Subcutaneous abdominal adipose tissue (tissue), 5 donors: ENCODE measurements around the gene TUFM.
"Not testable (repeated sequence)": the region's sequence is repeated elsewhere in the genome, so short reads cannot be mapped to it uniquely, and the experiment has no call there.

ENCODE experiments used
- H3K27ac ChIP-seq: one replicate; pipeline ENCODE4 v1.7.0; 2013; ENCODE audit warnings: low read depth, mild to moderate bottlenecking, inconsistent platforms, low read length, moderate library complexity
- H3K27me3 ChIP-seq, 5 donors: one replicate each; pipeline ENCODE4 v1.7.0; 2013; ENCODE audit warnings: low read length in 5 of 5, inconsistent platforms in 1 of 5; ENCODE audit not compliant: control insufficient read depth in 5 of 5, insufficient read depth in 4 of 5
- H3K36me3 ChIP-seq, 5 donors: one replicate each; pipeline ENCODE4 v1.7.0; 2013; ENCODE audit warnings: low read length in 5 of 5; ENCODE audit not compliant: control insufficient read depth in 5 of 5, insufficient read depth in 5 of 5
- H3K4me1 ChIP-seq, 5 donors: one replicate each; pipeline ENCODE4 v1.7.0; 2013; ENCODE audit warnings: low read length in 5 of 5, mild to moderate bottlenecking in 3 of 5, moderate library complexity in 1 of 5; ENCODE audit not compliant: control insufficient read depth in 5 of 5, insufficient read depth in 5 of 5
- H3K4me3 ChIP-seq, 5 donors: one replicate each; pipeline ENCODE4 v1.7.0; 2013; ENCODE audit warnings: low read length in 5 of 5, low read depth in 1 of 5
- H3K9ac ChIP-seq, 5 donors: one replicate each; pipeline ENCODE4 v1.7.0; 2013; ENCODE audit warnings: low read length in 5 of 5, mild to moderate bottlenecking in 4 of 5, moderate library complexity in 3 of 5
- H3K9me3 ChIP-seq, 5 donors: one replicate each; pipeline ENCODE4 v1.7.0; 2013; ENCODE audit warnings: low read length in 5 of 5; ENCODE audit not compliant: control insufficient read depth in 5 of 5
- donor health status: healthy.
- donor health status: healthy.
- donor health status: healthy.
- donor health status: healthy.
- donor health status: healthy.

The TUFM gene

GRCh38 chr16:28830531-28830930, 15.6 kb downstream of the TUFM start:
- H3K9ac ChIP-seq, result no peak overlapping the region

GRCh38 chr16:28829747-28830146, 16.4 kb downstream of the TUFM start:
- Histone ChIP-seq H3K4me3 (no peak overlapping the region), H3K36me3 (peaks cover 21 to 95% (median 89%) of the 10 kb centered on the region in 5 donors), H3K27me3 (no peaks in the 10 kb centered on the region), H3K27ac (no peak overlapping the region), H3K9ac (no peak overlapping the region), H3K4me1 (peaks cover under 1 to 15% (median 13%) of the 10 kb centered on the region in 5 donors), H3K9me3 (no peaks in the 10 kb centered on the region)

More at GRCh38 chr16:28830531-28830930, 15.6 kb downstream of the TUFM start:
- Histone ChIP-seq H3K4me1 (peaks cover 0 to 7% (median 5%) of the 10 kb centered on the region in 5 donors), H3K4me3 (no peak overlapping the region), H3K27ac (no peak overlapping the region), H3K36me3 (peaks cover 21 to 100% (median 94%) of the 10 kb centered on the region in 5 donors), H3K9me3 (no peaks in the 10 kb centered on the region), H3K27me3 (no peaks in the 10 kb centered on the region)

GRCh38 chr16:28826141-28826540, 20.0 kb downstream of the TUFM start:
- no peaks in the 10 kb centered on the region for H3K9me3 ChIP-seq
- no peak overlapping the region for H3K9ac ChIP-seq
- H3K27ac ChIP-seq, result no peak overlapping the region
- H3K36me3 ChIP-seq, result peaks cover 9 to 59% (median 53%) of the 10 kb centered on the region in 5 donors
- H3K27me3 ChIP-seq, result no peaks in the 10 kb centered on the region
- no peak overlapping the region for H3K4me3 ChIP-seq
- peaks cover 5 to 26% (median 25%) of the 10 kb centered on the region in 5 donors for H3K4me1 ChIP-seq

- H3K27me3 ChIP-seq, result no peaks in the 10 kb centered on the region
- peaks cover 9 to 46% (median 41%) of the 10 kb centered on the region in 5 donors for H3K36me3 ChIP-seq
- H3K9ac ChIP-seq, result peak overlapping the region; percentile 84 to 100 (median 98)
- H3K4me3 ChIP-seq, result peak overlapping the region; percentile 87 to 97 (median 93)
- H3K27ac ChIP-seq, result peak overlapping the region; percentile 95
- peaks cover 0 to 3% (median 0%) of the 10 kb centered on the region in 5 donors for H3K9me3 ChIP-seq
- H3K4me1 ChIP-seq, result peaks cover 5 to 26% (median 23%) of the 10 kb centered on the region in 5 donors
Measured at GRCh38 chr16:28824717-28824973, 21.5 kb downstream of the TUFM start.

- Histone ChIP-seq H3K9me3 (peaks cover 0 to 3% (median 0%) of the 10 kb centered on the region in 5 donors), H3K4me1 (peaks cover 5 to 26% (median 23%) of the 10 kb centered on the region in 5 donors), H3K27me3 (no peaks in the 10 kb centered on the region), H3K9ac (peak overlapping the region; percentile 84 to 100 (median 98)), H3K27ac (peak overlapping the region; percentile 95), H3K36me3 (peaks cover 9 to 41% (median 35%) of the 10 kb centered on the region in 5 donors), H3K4me3 (peak overlapping the region; percentile 87 to 97 (median 93))
Measured at GRCh38 chr16:28823873-28824716, 22.1 kb downstream of the TUFM start.

GRCh38 chr16:28823291-28823872, 22.8 kb downstream of the TUFM start:
- H3K4me3 ChIP-seq, result peak overlapping the region in 4 of 5 donors; percentile 87 to 95 (median 91)
- no peaks in the 10 kb centered on the region for H3K27me3 ChIP-seq
- H3K4me1 ChIP-seq, result peaks cover 5 to 26% (median 23%) of the 10 kb centered on the region in 5 donors
- peaks cover 9 to 34% (median 32%) of the 10 kb centered on the region in 5 donors for H3K36me3 ChIP-seq
- peaks cover 0 to 3% (median 0%) of the 10 kb centered on the region in 5 donors for H3K9me3 ChIP-seq
- peak overlapping the region; percentile 95 for H3K27ac ChIP-seq
- peak overlapping the region in 4 of 5 donors; percentile 96 to 100 (median 99) for H3K9ac ChIP-seq

GRCh38 chr16:28822520-28823290, 23.4 kb downstream of the TUFM start, which contains the start of gene ATXN2L:
ATXN2L (plus strand) TSS chr16:28822999; CDS start chr16:28823260, 261 bp downstream.
- Histone ChIP-seq H3K4me1 (peaks cover 5 to 26% (median 23%) of the 10 kb centered on the region in 5 donors), H3K27ac (peak within 1 kb of the TSS; percentile 95), H3K27me3 (no peaks in the 10 kb centered on the region), H3K9ac (peak within 1 kb of the TSS; percentile 59 to 100 (median 98)), H3K9me3 (peaks cover 0 to 3% (median 0%) of the 10 kb centered on the region in 5 donors), H3K4me3 (peak within 1 kb of the TSS; percentile 86 to 95 (median 89)), H3K36me3 (peaks cover 6 to 27% (median 26%) of the 10 kb centered on the region in 5 donors)

- Histone ChIP-seq H3K9me3 (peaks cover 0 to 3% (median 0%) of the 10 kb centered on the region in 5 donors), H3K9ac (peak overlapping the region; percentile 59 to 100 (median 84)), H3K4me1 (peaks cover 5 to 26% (median 23%) of the 10 kb centered on the region in 5 donors), H3K27me3 (no peaks in the 10 kb centered on the region), H3K4me3 (peak overlapping the region; percentile 78 to 93 (median 87)), H3K27ac (peak overlapping the region; percentile 95), H3K36me3 (peaks cover 6 to 20% (median 19%) of the 10 kb centered on the region in 5 donors)
Measured at GRCh38 chr16:28821874-28822519, 24.2 kb downstream of the TUFM start.

- not testable (repeated sequence) for H3K4me3 ChIP-seq, H3K27ac ChIP-seq, H3K27me3 ChIP-seq, H3K9ac ChIP-seq, H3K9me3 ChIP-seq, H3K36me3 ChIP-seq
- H3K4me1 ChIP-seq, result peaks cover 5 to 20% (median 19%) of the 10 kb centered on the region in 5 donors
Measured at GRCh38 chr16:28820546-28820945, 25.6 kb downstream of the TUFM start.
